ENCODE results near the gene TMEM50B.
"Not testable (repeated sequence)": the region's sequence is repeated elsewhere in the genome, so short reads cannot be mapped to it uniquely, and the experiment has no call there.

Gene TMEM50B

DNA sequence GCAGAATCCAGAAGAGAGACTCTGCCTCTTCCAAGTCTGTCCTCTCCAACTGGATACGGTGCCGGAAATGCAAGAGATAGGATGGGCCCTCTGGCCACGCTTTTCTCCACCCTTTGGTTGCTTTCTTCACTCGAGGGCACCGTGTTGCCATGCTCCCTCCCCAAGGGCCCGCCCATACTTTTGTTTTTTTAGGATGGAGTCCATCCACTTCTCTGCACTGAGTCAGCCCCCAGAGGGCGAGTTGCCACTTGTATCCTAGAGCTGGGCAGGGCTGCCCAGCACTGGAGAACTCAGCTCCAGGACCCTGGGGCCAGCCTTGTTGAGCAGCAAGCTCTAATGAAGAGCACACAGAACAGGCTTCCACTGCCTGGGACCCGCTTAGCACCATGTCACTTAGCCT, 51.1 kb downstream of the TMEM50B start:
- DNase-seq (ENCODE audit: low read depth in 2 of 2) = no peak

DNA sequence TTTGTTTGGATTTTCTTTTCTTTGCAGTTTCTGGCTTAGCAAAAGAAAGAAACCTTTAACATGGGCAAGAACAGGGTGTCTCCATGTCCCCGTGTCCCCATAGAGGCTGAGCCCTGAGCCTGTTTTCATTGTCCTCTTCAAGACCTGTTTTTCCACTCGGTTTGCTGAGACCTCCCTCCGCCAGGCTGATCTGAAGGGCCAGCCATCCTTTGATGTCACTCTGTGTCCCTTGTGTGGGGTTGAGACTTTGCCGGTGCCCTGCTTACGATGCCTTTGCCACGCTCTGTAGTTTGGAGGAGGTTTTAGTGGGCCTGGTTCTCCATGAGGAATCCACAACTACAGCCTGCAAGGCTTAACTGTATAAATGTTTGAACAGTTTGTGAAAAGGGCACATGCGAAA, 52.7 kb downstream of the TMEM50B start:
- no peak for DNase-seq (ENCODE audit: low read depth in 2 of 2)

DNA sequence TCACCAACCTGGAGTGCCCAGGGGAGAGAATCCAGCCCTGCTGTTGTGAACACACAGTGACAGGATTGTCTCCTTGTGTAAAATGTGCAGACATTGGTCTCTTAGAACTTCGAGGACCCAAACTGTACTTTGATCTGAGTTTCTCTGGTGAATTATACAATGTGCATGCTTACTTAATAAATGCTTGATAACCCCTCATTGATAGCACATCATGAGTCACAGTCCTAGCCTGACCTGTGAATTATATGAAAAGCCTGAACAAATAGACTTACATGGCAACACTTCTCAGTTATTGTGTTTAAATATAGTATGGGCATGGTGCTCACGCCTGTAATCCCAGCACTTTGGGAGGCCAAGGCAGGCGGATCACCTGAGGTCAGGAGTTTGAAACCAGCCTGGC, 53.9 kb downstream of the TMEM50B start:
- no peak for DNase-seq (ENCODE audit: low read depth in 2 of 2)

GRCh38 chr21:33424214-33424613, 55.6 kb downstream of the TMEM50B start:
- DNase-seq (ENCODE audit: low read depth in 2 of 2) = no peak

GRCh38 chr21:33421713-33422393, 57.9 kb downstream of the TMEM50B start:
- no peak for DNase-seq (ENCODE audit: low read depth in 2 of 2)

DNA sequence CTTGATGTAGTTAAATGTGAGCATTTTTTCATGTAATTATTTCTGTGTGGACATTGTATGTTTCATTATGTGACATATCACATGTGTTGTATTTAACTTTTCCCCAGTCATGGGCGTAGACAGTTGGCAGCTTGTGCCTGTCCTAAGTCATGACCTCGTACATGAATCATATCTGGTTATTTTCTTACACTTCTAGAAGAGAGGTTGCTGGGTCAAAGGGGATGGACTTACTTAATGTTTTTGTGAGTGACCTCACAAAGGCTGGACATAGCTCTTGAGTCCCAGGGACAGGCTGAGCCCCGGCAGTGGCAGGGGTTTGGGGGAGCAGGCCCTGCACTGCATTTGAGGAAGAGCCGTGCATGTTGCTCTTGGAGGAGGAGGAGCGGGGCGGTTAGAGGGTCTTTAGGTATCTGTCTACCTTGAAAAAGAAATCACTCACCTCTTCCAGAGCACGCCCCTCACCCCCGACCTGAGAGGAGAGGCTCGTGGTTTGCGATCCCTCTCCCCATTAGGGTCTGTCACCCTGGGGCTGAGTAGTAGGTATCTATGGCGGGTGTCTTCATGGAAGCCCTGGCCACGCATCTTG, 60.1 kb downstream of the TMEM50B start:
- no peak for DNase-seq (ENCODE audit: low read depth in 2 of 2)

DNA sequence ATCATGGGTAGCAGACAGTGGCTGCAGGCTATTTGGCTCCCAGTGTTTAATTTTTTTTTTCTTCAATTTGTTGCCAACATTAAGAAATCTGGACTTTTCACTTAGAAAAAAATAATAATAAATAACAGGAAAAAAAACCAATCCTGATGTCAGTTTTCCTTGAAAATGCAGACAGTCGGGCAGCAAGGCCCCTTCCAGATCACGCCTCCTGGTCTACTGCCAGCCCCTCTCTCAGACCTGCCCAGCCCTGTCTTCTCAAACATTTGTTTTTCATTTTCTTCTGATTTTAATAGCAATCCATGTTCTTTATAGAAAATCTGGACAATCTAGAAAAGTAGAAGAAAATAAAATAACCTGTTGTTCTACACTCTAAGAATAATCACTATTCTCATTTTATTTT, 61.1 kb downstream of the TMEM50B start:
- DNase-seq (ENCODE audit: low read depth in 2 of 2) = no peak

DNA sequence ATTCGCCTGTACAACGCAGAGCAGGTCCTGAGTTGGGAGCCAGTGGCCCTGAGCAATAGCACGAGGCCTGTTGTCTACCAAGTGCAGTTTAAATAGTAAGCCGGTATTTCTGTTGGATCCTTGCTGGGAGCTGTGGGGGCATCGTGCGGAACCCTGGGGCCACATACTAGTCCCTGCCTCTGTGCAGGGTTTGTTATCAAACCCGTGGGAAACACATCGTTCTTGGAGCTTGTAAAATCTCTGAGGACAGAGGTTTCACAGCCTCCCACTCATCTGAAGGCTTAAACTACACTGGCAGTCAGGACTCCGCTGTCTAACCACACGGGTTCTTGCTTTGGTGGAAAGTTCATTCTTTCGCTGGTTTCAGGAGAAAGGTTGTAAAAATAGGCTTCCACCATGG, 64.8 kb downstream of the TMEM50B start:
- no peak for DNase-seq (ENCODE audit: low read depth in 2 of 2)

GRCh38 chr21:33414068-33414467, 65.7 kb downstream of the TMEM50B start:
- DNase-seq (ENCODE audit: low read depth in 2 of 2) = no peak

DNA sequence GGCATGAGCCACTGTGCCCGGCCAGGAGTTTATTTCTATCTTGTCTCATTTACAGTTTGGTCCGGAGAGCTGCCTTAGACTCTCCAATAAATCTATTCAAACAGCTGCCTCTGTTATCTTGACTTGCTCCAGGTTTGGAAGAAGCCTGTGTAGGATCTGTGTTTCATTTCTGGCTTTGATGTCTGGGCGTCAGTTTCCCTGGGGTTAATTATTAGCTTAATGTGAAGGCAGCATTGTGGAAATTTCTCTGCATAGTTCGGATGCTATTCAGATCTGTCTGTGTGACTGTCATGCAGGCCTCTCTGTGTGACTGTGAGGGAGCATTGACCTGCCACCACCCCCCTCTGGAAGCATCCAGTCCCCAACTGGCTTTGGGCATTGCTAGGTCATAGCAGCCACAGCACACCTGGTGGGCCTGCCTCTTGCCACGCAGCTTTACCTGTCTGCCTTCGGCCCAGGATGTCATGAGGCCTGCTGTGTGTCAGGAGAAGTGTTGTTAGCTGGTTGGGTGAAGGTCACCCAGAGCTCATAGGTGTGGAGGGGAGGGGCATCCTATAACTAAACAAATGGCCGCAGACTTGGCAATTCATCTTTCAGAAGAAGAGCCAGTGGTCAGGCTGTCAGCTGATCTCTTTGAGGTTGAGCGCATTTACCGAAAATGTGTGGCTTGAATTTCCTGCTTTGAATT, 66.8 kb downstream of the TMEM50B start:
- no peak for DNase-seq (ENCODE audit: low read depth in 2 of 2)

DNA sequence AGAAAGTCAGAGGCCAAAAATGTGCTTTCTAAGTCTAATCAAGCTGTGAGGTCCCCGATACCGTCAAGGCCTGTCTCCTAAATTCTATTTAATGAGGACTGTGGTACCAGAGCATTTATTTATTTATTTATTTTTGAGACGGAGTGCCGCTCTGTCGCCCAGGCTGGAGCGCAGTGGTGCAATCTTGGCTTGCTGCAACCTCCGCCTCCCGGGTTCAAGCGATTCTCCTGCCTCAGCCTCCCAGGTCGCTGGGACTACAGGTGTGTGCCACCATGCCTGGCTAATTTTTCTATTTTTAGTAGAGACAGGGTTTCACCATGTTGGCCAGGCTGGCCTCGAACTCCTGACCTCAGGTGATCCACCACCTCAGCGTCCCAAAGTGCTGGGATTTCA, 67.3 kb downstream of the TMEM50B start:
- DNase-seq (ENCODE audit: low read depth in 2 of 2) = not testable (repeated sequence)

GRCh38 chr21:33411949-33412430, 67.8 kb downstream of the TMEM50B start:
- DNase-seq (ENCODE audit: low read depth in 2 of 2) = no peak

- no peak for DNase-seq (ENCODE audit: low read depth in 2 of 2)
Measured at GRCh38 chr21:33406493-33406892, 73.3 kb downstream of the TMEM50B start.

DNA sequence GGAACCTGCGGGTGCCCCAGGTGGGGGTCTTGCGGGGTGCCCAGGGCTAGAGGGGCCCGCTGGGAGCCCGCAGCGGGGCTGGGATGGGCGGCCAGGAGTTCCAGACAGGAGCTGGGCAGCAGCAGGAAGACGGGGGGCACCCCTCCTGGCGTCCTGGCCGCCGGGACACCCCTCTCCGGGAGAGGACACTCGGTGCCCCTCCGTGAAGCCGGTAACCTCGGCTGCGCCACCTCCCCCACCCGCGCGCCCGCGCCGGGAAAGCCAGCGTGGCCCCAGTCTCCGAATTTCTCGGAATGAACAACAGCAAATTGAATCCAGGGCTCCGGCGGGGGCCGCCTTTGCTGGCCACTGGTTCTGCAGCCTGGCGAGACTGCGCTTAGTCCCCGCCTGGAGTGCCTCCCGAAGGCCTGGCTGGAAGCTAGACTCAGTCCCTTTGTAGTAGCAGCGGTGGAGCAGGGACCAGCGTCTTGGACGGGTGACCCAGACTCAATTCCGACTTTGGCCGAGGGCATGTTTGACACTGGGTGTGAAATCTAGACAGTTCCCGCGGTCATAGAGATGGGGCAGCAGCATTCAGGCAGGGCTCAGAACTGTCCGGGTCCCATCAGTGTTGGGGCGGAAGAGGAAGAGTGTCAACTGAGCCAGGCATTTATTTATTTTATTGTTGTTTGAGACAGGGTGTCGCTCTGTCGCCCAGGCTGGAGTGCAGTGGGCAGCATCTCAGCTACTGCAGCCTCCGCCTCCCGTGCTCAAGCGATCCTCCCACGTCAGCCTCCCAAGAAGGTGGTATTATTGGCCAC, 75.8 kb downstream of the TMEM50B start:
- no peak for DNase-seq (ENCODE audit: low read depth in 2 of 2)

GRCh38 chr21:33403128-33403785, 76.5 kb downstream of the TMEM50B start, which contains the start of gene IFNGR2:
Gene IFNGR2 (plus strand): TSS chr21:33403413. CDS start chr21:33403544, 131 bp downstream.
- DNase-seq (ENCODE audit: low read depth in 2 of 2) = peak in 1 of 2 donors; percentile 61

- DNase-seq (ENCODE audit: low read depth in 2 of 2) = no peak
Measured at GRCh38 chr21:33402001-33402979, 77.5 kb downstream of the TMEM50B start.

DNA sequence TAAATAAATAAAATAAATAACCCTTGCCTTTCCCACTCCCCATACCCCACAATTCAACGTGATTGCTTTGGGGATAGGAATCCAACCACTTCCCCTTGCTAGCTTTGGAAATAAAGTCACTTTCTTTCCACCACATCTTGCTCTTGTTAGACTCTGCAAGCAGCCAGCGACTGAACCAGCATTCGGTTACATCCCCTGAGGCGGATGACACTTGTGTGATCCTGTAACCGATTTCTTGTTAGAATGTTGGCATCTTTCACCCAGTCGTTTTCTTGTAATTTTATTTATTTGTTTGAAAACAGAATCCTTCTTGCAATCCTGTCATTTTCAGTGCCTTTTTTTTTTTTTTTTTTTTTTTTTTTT, 78.2 kb downstream of the TMEM50B start:
- DNase-seq (ENCODE audit: low read depth in 2 of 2) = no peak

Measured in stimulated activated CD8-positive, alpha-beta memory T cell treated with anti-CD3 and anti-CD28 coated beads, Interleukin-7, amount 100 ng/mL, for 4 hours (primary cell).